Activated CD4-positive, alpha-beta memory T cell treated with anti-CD3 and anti-CD28 coated beads, Interleukin-2, amount 10 ng/mL, durations not matched to agents 7 days and 5 days (primary cell): ENCODE results near the gene SKIC2. TPM values are rescaled to one million over a fixed set of nuclear protein-coding genes. Genes with fewer than 3 reads are reported as not detected.

ENCODE experiments used
- CTCF ChIA-PET: fragments of 350-600 bp; sonication (Branson Sonifier 250); formaldehyde crosslinking; loops from one replicate; lab custom pipeline; 2021; ENCODE audit warnings: antibody characterized with exemption, inconsistent platforms; lab: Charles Lee
- POLR2A ChIA-PET: fragments of 350-600 bp; sonication (Branson Sonifier 250); formaldehyde crosslinking; loops from one replicate; lab custom pipeline; 2021; ENCODE audit warnings: antibody characterized with exemption; lab: Charles Lee
- DNase-seq: peaks from one replicate; pipeline ENCODE4 v3.0.0-alpha.2; 2020
- H3K27ac Mint-ChIP-seq: one replicate; pipeline ENCODE4 v1.8.0; 2021; ENCODE audit warnings: mild to moderate bottlenecking, mixed read lengths
- H3K27me3 Mint-ChIP-seq: one replicate; pipeline ENCODE4 v1.8.0; 2021; ENCODE audit warnings: mixed read lengths
- H3K36me3 Mint-ChIP-seq: one replicate; pipeline ENCODE4 v1.8.0; 2021; ENCODE audit warnings: low read depth, mixed read lengths
- H3K4me1 Mint-ChIP-seq: one replicate; pipeline ENCODE4 v1.8.0; 2021; ENCODE audit warnings: mixed read lengths
- H3K4me3 Mint-ChIP-seq: one replicate; pipeline ENCODE4 v1.8.0; 2021; ENCODE audit warnings: mild to moderate bottlenecking, mixed read lengths
- H3K9me3 Mint-ChIP-seq: one replicate; pipeline ENCODE4 v1.8.0; 2021; ENCODE audit warnings: mixed read lengths
- total RNA-seq, 2 experiments: library from RNA; stranded (reverse); gene quantifications; one replicate each; pipeline ENCODE4 v1.2.3, GENCODE V29; 2021

SKIC2 gene
- total RNA-seq, 2 experiments from 2014 or later, result 69.4 to 74.2 TPM

- CTCF ChIA-PET, result no interaction called here
- POLR2A ChIA-PET, result interaction anchor here (2.4 kb wide), 1 partner anchor 11 kb away, joined by 10 read pairs; the partner anchor contains the start of genes NELFE and SKIC2
- peaks cover 14% of the 10 kb centered on the region for H3K27me3 Mint-ChIP-seq
- no peak for DNase-seq
- peaks cover 5% of the 10 kb centered on the region for H3K4me1 Mint-ChIP-seq
- no peaks in the 10 kb centered on the region for H3K9me3 Mint-ChIP-seq
- H3K27ac Mint-ChIP-seq, result no peak overlapping the region
- H3K4me3 Mint-ChIP-seq, result no peak overlapping the region
- peaks cover 8% of the 10 kb centered on the region for H3K36me3 Mint-ChIP-seq
Observed at GRCh38 chr6:31947864-31948263, 11.1 kb upstream of the SKIC2 start.

- POLR2A ChIA-PET, result interaction anchor here (2.4 kb wide), 1 partner anchor 10 kb away, joined by 10 read pairs; the partner anchor contains the start of genes NELFE and SKIC2
- CTCF ChIA-PET, result no interaction called here
- Mint-ChIP-seq H3K27ac (no peak overlapping the region), H3K4me1 (peaks cover 5% of the 10 kb centered on the region), H3K4me3 (no peak overlapping the region), H3K27me3 (peaks cover 14% of the 10 kb centered on the region), H3K9me3 (no peaks in the 10 kb centered on the region), H3K36me3 (peaks cover 13% of the 10 kb centered on the region)
- DNase-seq, result no peak
Observed at GRCh38 chr6:31948306-31948705, 10.7 kb upstream of the SKIC2 start.

- Mint-ChIP-seq H3K4me1 (peaks cover 5% of the 10 kb centered on the region), H3K36me3 (peaks cover 18% of the 10 kb centered on the region), H3K27ac (no peak overlapping the region), H3K4me3 (no peak overlapping the region), H3K9me3 (no peaks in the 10 kb centered on the region), H3K27me3 (peaks cover 10% of the 10 kb centered on the region)
- no peak for DNase-seq
- POLR2A ChIA-PET, result interaction anchor here (2.4 kb wide), 1 partner anchor 10 kb away, joined by 10 read pairs; the partner anchor contains the start of genes NELFE and SKIC2
- CTCF ChIA-PET, result interaction anchor here (1.2 kb wide), 1 partner anchor 42 kb away, joined by 3 read pairs; no protein-coding TSS in a partner anchor
Observed at GRCh38 chr6:31948753-31949413, 10.1 kb upstream of the SKIC2 start.

- Mint-ChIP-seq H3K27ac (no peak overlapping the region), H3K9me3 (no peaks in the 10 kb centered on the region), H3K4me1 (peaks cover 5% of the 10 kb centered on the region), H3K27me3 (peaks cover 10% of the 10 kb centered on the region), H3K4me3 (no peak overlapping the region), H3K36me3 (peaks cover 29% of the 10 kb centered on the region)
- ChIA-PET CTCF (interaction anchor here (1.1 to 1.2 kb wide), 3 partner anchors 9 to 43 kb away, joined by 3 to 6 read pairs (median 3); no protein-coding TSS in a partner anchor), POLR2A (interaction anchor here (1.2 to 2.4 kb wide), 3 partner anchors 9 to 52 kb away, joined by 3 to 10 read pairs (median 4); partner anchors contain the start of genes NELFE, SKIC2 and ZBTB12)
- no peak for DNase-seq
Observed at GRCh38 chr6:31949926-31950548, 8.9 kb upstream of the SKIC2 start.

GRCh38 chr6:31952140-31952805 lies 6.7 kb upstream of the SKIC2 start:
- H3K4me3 Mint-ChIP-seq, result no peak overlapping the region
- ChIA-PET POLR2A (interaction anchor here (1.0 to 1.8 kb wide), 5 partner anchors 20 to 300 kb away, joined by 3 to 7 read pairs (median 3); partner anchors contain the start of genes BAG6 and DXO), CTCF (interaction anchor here (0.6 to 2.2 kb wide), 15 partner anchors 13 to 292 kb away, joined by 3 to 11 read pairs (median 4); partner anchors contain the start of genes C6orf47, DXO, EHMT2 and ZBTB12)
- peaks cover 42% of the 10 kb centered on the region for H3K36me3 Mint-ChIP-seq
- peak; percentile 41 for DNase-seq
- H3K9me3 Mint-ChIP-seq, result no peaks in the 10 kb centered on the region
- no peaks in the 10 kb centered on the region for H3K27me3 Mint-ChIP-seq
- peaks cover 2% of the 10 kb centered on the region for H3K4me1 Mint-ChIP-seq
- H3K27ac Mint-ChIP-seq, result no peak overlapping the region

GRCh38 chr6:31952890-31953289 lies 6.1 kb upstream of the SKIC2 start:
- H3K9me3 Mint-ChIP-seq, result no peaks in the 10 kb centered on the region
- ChIA-PET POLR2A (interaction anchor here (1.0 to 1.8 kb wide), 5 partner anchors 19 to 300 kb away, joined by 3 to 7 read pairs (median 3); partner anchors contain the start of genes BAG6 and DXO), CTCF (interaction anchor here (0.6 to 2.2 kb wide), 10 partner anchors 12 to 267 kb away, joined by 3 to 11 read pairs (median 4); partner anchors contain the start of genes DXO and ZBTB12)
- peaks cover 8% of the 10 kb centered on the region for H3K4me1 Mint-ChIP-seq
- no peak overlapping the region for H3K4me3 Mint-ChIP-seq
- no peak overlapping the region for H3K27ac Mint-ChIP-seq
- H3K27me3 Mint-ChIP-seq, result no peaks in the 10 kb centered on the region
- no peak for DNase-seq
- peaks cover 43% of the 10 kb centered on the region for H3K36me3 Mint-ChIP-seq

- H3K27ac Mint-ChIP-seq, result no peak overlapping the region
- no peaks in the 10 kb centered on the region for H3K27me3 Mint-ChIP-seq
- H3K9me3 Mint-ChIP-seq, result no peaks in the 10 kb centered on the region
- H3K4me3 Mint-ChIP-seq, result no peak overlapping the region
- peaks cover 22% of the 10 kb centered on the region for H3K4me1 Mint-ChIP-seq
- ChIA-PET CTCF (no interaction called here), POLR2A (no interaction called here)
- no peak for DNase-seq
- H3K36me3 Mint-ChIP-seq, result peaks cover 50% of the 10 kb centered on the region
Observed at GRCh38 chr6:31954511-31954910, 4.5 kb upstream of the SKIC2 start.

- H3K27ac Mint-ChIP-seq, result no peak overlapping the region
- peaks cover 41% of the 10 kb centered on the region for H3K4me1 Mint-ChIP-seq
- no peak for DNase-seq
- no peaks in the 10 kb centered on the region for H3K27me3 Mint-ChIP-seq
- H3K36me3 Mint-ChIP-seq, result peaks cover 59% of the 10 kb centered on the region
- ChIA-PET POLR2A (interaction anchor here (8.4 kb wide), 1 partner anchor 15 kb away, joined by 162 read pairs; the partner anchor contains the start of gene DXO), CTCF (no interaction called here)
- H3K4me3 Mint-ChIP-seq, result peak overlapping the region; percentile 91
- no peaks in the 10 kb centered on the region for H3K9me3 Mint-ChIP-seq
Observed at GRCh38 chr6:31956796-31957195, 2.2 kb upstream of the SKIC2 start.

GRCh38 chr6:31958412-31958740 lies 599 bp upstream of the SKIC2 start:
- H3K9me3 Mint-ChIP-seq, result no peaks in the 10 kb centered on the region
- H3K4me3 Mint-ChIP-seq, result peak overlapping the region; percentile 91
- POLR2A ChIA-PET, result interaction anchor here (1.1 to 8.4 kb wide), 8 partner anchors 10 to 1013 kb away, joined by 3 to 162 read pairs (median 5); partner anchors contain the start of genes BAG6, DXO and EHMT2
- CTCF ChIA-PET, result interaction anchor here (1.5 to 2.2 kb wide), 2 partner anchors 13 to 234 kb away, joined by 4 to 13 read pairs; partner anchors contain the start of genes DXO and GPSM3
- DNase-seq, result no peak
- peak overlapping the region; percentile 96 for H3K27ac Mint-ChIP-seq
- peaks cover 45% of the 10 kb centered on the region for H3K4me1 Mint-ChIP-seq
- H3K27me3 Mint-ChIP-seq, result no peaks in the 10 kb centered on the region
- H3K36me3 Mint-ChIP-seq, result peaks cover 65% of the 10 kb centered on the region

- H3K4me1 Mint-ChIP-seq, result peaks cover 45% of the 10 kb centered on the region
- ChIA-PET POLR2A (interaction anchor here (0.8 to 8.4 kb wide), 2 partner anchors 10 to 18 kb away, joined by 3 to 162 read pairs; partner anchors contain the start of gene DXO), CTCF (no interaction called here)
- H3K4me3 Mint-ChIP-seq, result no peak overlapping the region
- no peaks in the 10 kb centered on the region for H3K9me3 Mint-ChIP-seq
- peaks cover 69% of the 10 kb centered on the region for H3K36me3 Mint-ChIP-seq
- no peak overlapping the region for H3K27ac Mint-ChIP-seq
- DNase-seq, result no peak
- H3K27me3 Mint-ChIP-seq, result no peaks in the 10 kb centered on the region
Observed at GRCh38 chr6:31961616-31962015, 2.6 kb downstream of the SKIC2 start.

GRCh38 chr6:31963921-31964320 lies 4.9 kb downstream of the SKIC2 start:
- peaks cover 29% of the 10 kb centered on the region for H3K4me1 Mint-ChIP-seq
- H3K27me3 Mint-ChIP-seq, result no peaks in the 10 kb centered on the region
- DNase-seq, result no peak
- H3K9me3 Mint-ChIP-seq, result no peaks in the 10 kb centered on the region
- no peak overlapping the region for H3K4me3 Mint-ChIP-seq
- no peak overlapping the region for H3K27ac Mint-ChIP-seq
- ChIA-PET POLR2A (interaction anchor here (8.4 kb wide), 1 partner anchor 8 kb away, joined by 162 read pairs; the partner anchor contains the start of gene DXO), CTCF (interaction anchor here (1.2 kb wide), 1 partner anchor 74 kb away, joined by 3 read pairs; no protein-coding TSS in a partner anchor)
- peaks cover 73% of the 10 kb centered on the region for H3K36me3 Mint-ChIP-seq

- no peak overlapping the region for H3K27ac Mint-ChIP-seq
- H3K27me3 Mint-ChIP-seq, result no peaks in the 10 kb centered on the region
- H3K9me3 Mint-ChIP-seq, result no peaks in the 10 kb centered on the region
- H3K4me3 Mint-ChIP-seq, result no peak overlapping the region
- POLR2A ChIA-PET, result no interaction called here
- CTCF ChIA-PET, result interaction anchor here (1.4 kb wide), 1 partner anchor 13 kb away, joined by 3 read pairs; no protein-coding TSS in a partner anchor
- H3K4me1 Mint-ChIP-seq, result peaks cover 26% of the 10 kb centered on the region
- peaks cover 81% of the 10 kb centered on the region for H3K36me3 Mint-ChIP-seq
- no peak for DNase-seq
Observed at GRCh38 chr6:31965700-31966099, 6.7 kb downstream of the SKIC2 start.
